ENCODE data around the gene GRID2. TPM values are rescaled to one million over a fixed set of nuclear protein-coding genes. Genes with fewer than 3 reads are reported as not detected.

The GRID2 gene
- total and polyA plus RNA-seq, 2 donors (not counting 1 experiment from before 2014, with no cell fraction given): under 0.01 to 0.02 TPM

- Histone ChIP-seq H4K20me1 (ENCODE audit: control insufficient read depth, extremely low read depth, insufficient read depth, low read length) (no peaks in the 10 kb centered on the region), H3K9me3 (ENCODE audit: control insufficient read depth, insufficient read depth, low read depth, low read length) (no peaks in the 10 kb centered on the region), H3K4me1 (ENCODE audit: control insufficient read depth, extremely low read depth, insufficient read depth, low read length) (no peaks in the 10 kb centered on the region), H3K79me2 (ENCODE audit: control insufficient read depth, insufficient read depth, low read length) (no peaks in the 10 kb centered on the region), H2AFZ (ENCODE audit: low read length) (no peak overlapping the region), H3K36me3 (ENCODE audit: control insufficient read depth, insufficient read depth, low read length) (no peaks in the 10 kb centered on the region), H3K9ac (ENCODE audit: insufficient read depth, low read length) (no peak overlapping the region), H3K27ac (ENCODE audit: insufficient read depth, low read length) (no peak overlapping the region), H3K4me3 (replicated peaks in 1 of 4; ENCODE audit: control extremely low read depth in 1 of 4, insufficient read depth in 1 of 4, low read depth in 3 of 4, low read length in 4 of 4) (no peak overlapping the region), H3K27me3 (ENCODE audit: control insufficient read depth, insufficient read depth, low read length) (no peaks in the 10 kb centered on the region), H3K4me2 (ENCODE audit: extremely low read depth, insufficient read depth, low read length) (no peak overlapping the region)
- DNase-seq (ENCODE audit: low read depth in 2 of 2): no peak
- TF ChIP-seq EZH2 (IDR thresholded peaks at IDR 0.05; ENCODE audit: low read length, missing control alignments) (no peak), CTCF (conservative IDR thresholded peaks at IDR 0.05 in 1 of 2, IDR thresholded peaks at IDR 0.05 in 1 of 2; ENCODE audit: low read depth in 1 of 2, low read length in 2 of 2) (no peak)
These were observed 1228.5 kb downstream of the GRID2 start for GRCh38 chr4:93532234-93532633.

GRCh38 chr4:93540562-93540961, 1236.8 kb downstream of the GRID2 start:
- no peak overlapping the region for H2AFZ ChIP-seq (ENCODE audit: low read length)
- no peak for TF ChIP-seq EZH2 (IDR thresholded peaks at IDR 0.05; ENCODE audit: low read length, missing control alignments)
- H3K27me3 ChIP-seq (ENCODE audit: control insufficient read depth, insufficient read depth, low read length): no peaks in the 10 kb centered on the region
- H3K4me3 ChIP-seq (replicated peaks in 1 of 4; ENCODE audit: control extremely low read depth in 1 of 4, insufficient read depth in 1 of 4, low read depth in 3 of 4, low read length in 4 of 4): no peak overlapping the region
- DNase-seq (ENCODE audit: low read depth in 2 of 2): no peak
- no peaks in the 10 kb centered on the region for H3K4me1 ChIP-seq (ENCODE audit: control insufficient read depth, extremely low read depth, insufficient read depth, low read length)
- no peak overlapping the region for H3K27ac ChIP-seq (ENCODE audit: insufficient read depth, low read length)
- H3K4me2 ChIP-seq (ENCODE audit: extremely low read depth, insufficient read depth, low read length): no peak overlapping the region
- H3K9me3 ChIP-seq (ENCODE audit: control insufficient read depth, insufficient read depth, low read depth, low read length): no peaks in the 10 kb centered on the region
- H3K36me3 ChIP-seq (ENCODE audit: control insufficient read depth, insufficient read depth, low read length): no peaks in the 10 kb centered on the region
- H4K20me1 ChIP-seq (ENCODE audit: control insufficient read depth, extremely low read depth, insufficient read depth, low read length): no peaks in the 10 kb centered on the region
- no peaks in the 10 kb centered on the region for H3K79me2 ChIP-seq (ENCODE audit: control insufficient read depth, insufficient read depth, low read length)
- no peak overlapping the region for H3K9ac ChIP-seq (ENCODE audit: insufficient read depth, low read length)

GRCh38 chr4:93561842-93562241, 1258.1 kb downstream of the GRID2 start:
- H4K20me1 ChIP-seq (ENCODE audit: control insufficient read depth, extremely low read depth, insufficient read depth, low read length): no peaks in the 10 kb centered on the region
- H3K9me3 ChIP-seq (ENCODE audit: control insufficient read depth, insufficient read depth, low read depth, low read length): no peaks in the 10 kb centered on the region
- no peaks in the 10 kb centered on the region for H3K36me3 ChIP-seq (ENCODE audit: control insufficient read depth, insufficient read depth, low read length)
- DNase-seq (ENCODE audit: low read depth in 2 of 2): peak in 1 of 2 donors; percentile 12
- TF ChIP-seq EZH2 (IDR thresholded peaks at IDR 0.05; ENCODE audit: low read length, missing control alignments): no peak
- TF ChIP-seq CTCF (conservative IDR thresholded peaks at IDR 0.05 in 1 of 2, IDR thresholded peaks at IDR 0.05 in 1 of 2; ENCODE audit: low read depth in 1 of 2, low read length in 2 of 2): no peak
- no peaks in the 10 kb centered on the region for H3K79me2 ChIP-seq (ENCODE audit: control insufficient read depth, insufficient read depth, low read length)
- no peaks in the 10 kb centered on the region for H3K4me1 ChIP-seq (ENCODE audit: control insufficient read depth, extremely low read depth, insufficient read depth, low read length)
- H3K4me2 ChIP-seq (ENCODE audit: extremely low read depth, insufficient read depth, low read length): no peak overlapping the region
- no peak overlapping the region for H3K9ac ChIP-seq (ENCODE audit: insufficient read depth, low read length)
- H3K27ac ChIP-seq (ENCODE audit: insufficient read depth, low read length): no peak overlapping the region
- no peak overlapping the region for H2AFZ ChIP-seq (ENCODE audit: low read length)
- no peak overlapping the region for H3K4me3 ChIP-seq (replicated peaks in 1 of 4; ENCODE audit: control extremely low read depth in 1 of 4, insufficient read depth in 1 of 4, low read depth in 3 of 4, low read length in 4 of 4)
- no peaks in the 10 kb centered on the region for H3K27me3 ChIP-seq (ENCODE audit: control insufficient read depth, insufficient read depth, low read length)

All from fibroblast of lung (primary cell).